Inferior parietal cortex (tissue), 1 donor: ENCODE results near the gene SLC17A7.

Source experiments
- DNase-seq: peaks from one replicate; pipeline ENCODE4 v3.0.0-alpha.2; 2016; ENCODE audit errors: extremely low spot score

SLC17A7 gene

GRCh38 chr19:49408816-49409440 is 32.4 kb downstream of the SLC17A7 start:
- DNase-seq: no peak

GRCh38 chr19:49407482-49408015 is 33.8 kb downstream of the SLC17A7 start:
- no peak for DNase-seq

- DNase-seq: no peak
Measured at GRCh38 chr19:49407079-49407478, 34.2 kb downstream of the SLC17A7 start.

GRCh38 chr19:49403404-49404187 is 37.7 kb downstream of the SLC17A7 start:
- DNase-seq: no peak

GRCh38 chr19:49400029-49400428 is 41.3 kb downstream of the SLC17A7 start:
- no peak for DNase-seq

GRCh38 chr19:49398931-49399330 is 42.4 kb downstream of the SLC17A7 start:
- DNase-seq: no peak

GRCh38 chr19:49398001-49398615 is 43.2 kb downstream of the SLC17A7 start:
- no peak for DNase-seq

GRCh38 chr19:49396738-49397505 is 44.4 kb downstream of the SLC17A7 start:
- DNase-seq: no peak

- no peak for DNase-seq
Measured at GRCh38 chr19:49395581-49396407, 45.5 kb downstream of the SLC17A7 start.

GRCh38 chr19:49393881-49394280 is 47.4 kb downstream of the SLC17A7 start:
- DNase-seq: no peak

GRCh38 chr19:49391581-49392399 is 49.5 kb downstream of the SLC17A7 start:
- peak; percentile 76 for DNase-seq

GRCh38 chr19:49390929-49391359 is 50.4 kb downstream of the SLC17A7 start:
- no peak for DNase-seq

- DNase-seq: no peak
Measured at GRCh38 chr19:49390131-49390928, 51.0 kb downstream of the SLC17A7 start.

- no peak for DNase-seq
Measured at GRCh38 chr19:49389406-49389805, 51.9 kb downstream of the SLC17A7 start.

- DNase-seq: peak; percentile 35
Measured at GRCh38 chr19:49387936-49388372, 53.4 kb downstream of the SLC17A7 start, which contains the start of gene KASH5. Gene KASH5, plus strand, starts transcription at chr19:49388249. Its CDS starts 2,635 bp downstream, at chr19:49390884.

- DNase-seq: no peak
Measured at GRCh38 chr19:49383599-49383998, 57.7 kb downstream of the SLC17A7 start.

GRCh38 chr19:49382639-49383038 is 58.7 kb downstream of the SLC17A7 start:
- DNase-seq: no peak

- no peak for DNase-seq
Measured at GRCh38 chr19:49380391-49380790, 60.9 kb downstream of the SLC17A7 start.
